ENCODE results near the gene RSPH10B2.
"Not testable (repeated sequence)": the region's sequence is repeated elsewhere in the genome, so short reads cannot be mapped to it uniquely, and the experiment has no call there.

Gene RSPH10B2

GRCh38 chr7:6843654-6844053 lies 89.8 kb downstream of the RSPH10B2 start:
- not testable (repeated sequence) for DNase-seq

- not testable (repeated sequence) for DNase-seq
Observed at GRCh38 chr7:6845971-6846449, 92.1 kb downstream of the RSPH10B2 start.

- DNase-seq, result not testable (repeated sequence)
Observed at GRCh38 chr7:6847751-6848150, 93.8 kb downstream of the RSPH10B2 start.
